Tibial artery (tissue), 4 donors: Measurements from ENCODE around the gene TSPAN18.
A peak's percentile ranks its signal among the peaks of the same experiment; 100 is the strongest.

Experiments used
- DNase-seq, 2 donors: peaks; one replicate each; pipeline ENCODE4 v3.0.0-alpha.2; 2019
- H3K27ac ChIP-seq, 2 donors: fragments of 200-600 bp; sonication (generic) in 1 of 2; 1 replicate in 1 of 2; 2 replicates in 1 of 2; pipeline ENCODE4 v1.5.1; 2018 to 2019; ENCODE audit warnings: mild to moderate bottlenecking in 1 of 2
- H3K27me3 ChIP-seq, 2 donors: fragments of 200-600 bp; sonication (generic) in 1 of 2; one replicate each; pipeline versions ENCODE4 v1.5.1 to v1.6.0; 2016 to 2019
- H3K36me3 ChIP-seq, 3 donors: fragments of 200-600 bp; sonication (generic) in 2 of 3; one replicate each; pipeline ENCODE4 v1.5.1; 2016 to 2019; ENCODE audit warnings: mild to moderate bottlenecking in 2 of 3
- H3K4me1 ChIP-seq, 4 donors: fragments of 200-600 bp; sonication (generic) in 2 of 4; 1 replicate in 3 of 4; 2 replicates in 1 of 4; pipeline ENCODE4 v1.5.1; 2016 to 2019
- H3K4me3 ChIP-seq, 2 donors: fragments of 200-600 bp; sonication (generic) in 1 of 2; 1 replicate in 1 of 2; 2 replicates in 1 of 2; pipeline ENCODE4 v1.5.1; 2018 to 2019; ENCODE audit warnings: mild to moderate bottlenecking in 2 of 2
- H3K9me3 ChIP-seq, 3 donors: fragments of 200-600 bp; sonication (generic) in 1 of 3; one replicate each; pipeline ENCODE4 v1.5.1; 2016 to 2019
- intact Hi-C: fragments of 100-400 bp; cut with DNase I; formaldehyde crosslinking; loops from one replicate; pipeline ENCODE4 v1.15.0; 2023; ENCODE audit warnings: low total_unique reads
- TF ChIP-seq, protein P1 (sequence below), 2 experiments: fragments of 200-600 bp in 1 of 2; fragments of 450-650 bp in 1 of 2; IDR thresholded peaks; one replicate each; pipeline ENCODE4 v1.5.1; 2017 to 2019; ENCODE audit warnings: antibody characterized with exemption in 2 of 2, mild to moderate bottlenecking in 1 of 2, moderate library complexity in 1 of 2

TSPAN18 gene

DNA sequence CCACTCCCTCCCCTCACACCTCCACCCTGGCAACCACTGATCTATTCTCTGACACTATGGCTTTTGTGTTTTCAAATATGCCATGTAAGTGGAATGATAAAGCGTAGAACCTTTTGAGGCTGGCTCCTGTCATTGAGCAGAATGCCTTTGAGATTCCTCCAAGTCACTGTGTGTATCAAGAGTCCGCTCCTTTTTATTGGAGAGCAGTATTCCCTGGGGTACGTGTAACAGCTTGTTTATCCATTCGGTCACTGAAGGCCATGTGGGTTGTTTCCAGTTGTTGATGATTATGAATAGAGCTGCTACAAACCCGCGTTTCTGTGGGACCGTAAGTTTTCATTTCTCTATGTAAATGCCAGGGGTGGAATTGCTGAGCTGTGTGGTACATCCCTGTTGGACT is 213.6 kb downstream of the TSPAN18 start:
- intact Hi-C loops: loop anchor here (10.0 kb wide), 1 partner anchor 394 kb away; no protein-coding TSS in a partner anchor
- H3K27ac ChIP-seq: no peak overlapping the region
- H3K4me1 ChIP-seq: peaks cover 0 to 32% (median 11%) of the 10 kb centered on the region in 4 donors

GRCh38 chr11:44940835-44941234 is 214.1 kb downstream of the TSPAN18 start:
- no peak for DNase-seq
- Histone ChIP-seq H3K27ac (no peak overlapping the region), H3K4me3 (no peak overlapping the region), H3K36me3 (peaks cover 0 to 25% (median 14%) of the 10 kb centered on the region in 3 donors), H3K27me3 (no peaks in the 10 kb centered on the region), H3K9me3 (no peaks in the 10 kb centered on the region), H3K4me1 (peaks cover 0 to 36% (median 11%) of the 10 kb centered on the region in 4 donors)
- intact Hi-C loops: loop anchor here (10.0 kb wide), 1 partner anchor 394 kb away; no protein-coding TSS in a partner anchor
- TF ChIP-seq, protein P1, sequence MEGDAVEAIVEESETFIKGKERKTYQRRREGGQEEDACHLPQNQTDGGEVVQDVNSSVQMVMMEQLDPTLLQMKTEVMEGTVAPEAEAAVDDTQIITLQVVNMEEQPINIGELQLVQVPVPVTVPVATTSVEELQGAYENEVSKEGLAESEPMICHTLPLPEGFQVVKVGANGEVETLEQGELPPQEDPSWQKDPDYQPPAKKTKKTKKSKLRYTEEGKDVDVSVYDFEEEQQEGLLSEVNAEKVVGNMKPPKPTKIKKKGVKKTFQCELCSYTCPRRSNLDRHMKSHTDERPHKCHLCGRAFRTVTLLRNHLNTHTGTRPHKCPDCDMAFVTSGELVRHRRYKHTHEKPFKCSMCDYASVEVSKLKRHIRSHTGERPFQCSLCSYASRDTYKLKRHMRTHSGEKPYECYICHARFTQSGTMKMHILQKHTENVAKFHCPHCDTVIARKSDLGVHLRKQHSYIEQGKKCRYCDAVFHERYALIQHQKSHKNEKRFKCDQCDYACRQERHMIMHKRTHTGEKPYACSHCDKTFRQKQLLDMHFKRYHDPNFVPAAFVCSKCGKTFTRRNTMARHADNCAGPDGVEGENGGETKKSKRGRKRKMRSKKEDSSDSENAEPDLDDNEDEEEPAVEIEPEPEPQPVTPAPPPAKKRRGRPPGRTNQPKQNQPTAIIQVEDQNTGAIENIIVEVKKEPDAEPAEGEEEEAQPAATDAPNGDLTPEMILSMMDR (IDR thresholded peaks at IDR 0.05): no peak

More for the DNA sequence above, 213.6 kb downstream of the TSPAN18 start:
- peaks cover 0 to 22% (median 18%) of the 10 kb centered on the region in 3 donors for H3K36me3 ChIP-seq
- no peak overlapping the region for H3K4me3 ChIP-seq
- TF ChIP-seq, protein P1 (IDR thresholded peaks at IDR 0.05): no peak
- no peak for DNase-seq
- H3K9me3 ChIP-seq: no peaks in the 10 kb centered on the region
- H3K27me3 ChIP-seq: no peaks in the 10 kb centered on the region

GRCh38 chr11:44941259-44942021 is 214.7 kb downstream of the TSPAN18 start:
- DNase-seq: no peak
- Histone ChIP-seq H3K4me1 (peaks cover 0 to 34% (median 13%) of the 10 kb centered on the region in 4 donors), H3K4me3 (no peak overlapping the region), H3K9me3 (no peaks in the 10 kb centered on the region), H3K27ac (no peak overlapping the region), H3K27me3 (no peaks in the 10 kb centered on the region), H3K36me3 (peaks cover 0 to 27% (median 10%) of the 10 kb centered on the region in 3 donors)
- TF ChIP-seq, protein P1 (IDR thresholded peaks at IDR 0.05): no peak
- intact Hi-C loops: loop anchor here (10.0 kb wide), 1 partner anchor 393 kb away; no protein-coding TSS in a partner anchor

DNA sequence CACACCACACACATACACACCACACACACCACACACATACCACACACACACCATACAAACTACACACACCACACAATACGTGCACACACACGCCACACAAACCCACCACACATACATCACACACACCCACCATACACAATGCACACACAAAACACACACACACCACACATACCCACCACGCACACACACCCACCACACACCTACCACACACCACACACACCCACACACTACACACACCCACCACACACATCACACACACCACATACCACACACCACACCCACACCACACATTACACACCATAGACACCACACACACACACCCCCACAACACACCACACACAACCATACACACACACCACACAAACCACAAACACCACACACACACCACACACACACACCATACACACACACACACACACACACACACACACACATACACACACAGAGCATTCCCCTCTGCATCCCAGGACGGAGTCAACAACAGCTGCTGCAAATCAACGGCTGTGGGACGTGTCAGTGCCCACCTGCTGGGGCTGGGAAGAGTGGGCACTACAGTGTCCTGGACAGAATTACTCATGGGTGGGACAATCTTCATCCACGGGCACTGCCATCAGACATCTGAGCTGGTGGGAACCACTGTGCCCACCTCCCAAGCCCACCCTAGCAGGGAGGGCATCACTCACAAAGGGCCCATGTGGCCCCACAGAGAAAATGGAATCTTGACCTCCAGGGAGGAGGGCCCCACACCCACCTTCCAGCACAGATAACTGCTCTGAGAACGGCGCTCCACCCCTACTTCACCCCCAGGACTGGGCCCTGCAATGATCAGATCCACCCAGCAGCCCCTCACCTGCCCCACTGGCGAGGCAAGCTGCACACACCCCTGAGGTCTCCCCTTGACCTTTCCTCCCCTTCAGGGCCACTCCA is 215.5 kb downstream of the TSPAN18 start:
- H3K36me3 ChIP-seq: peaks cover 0 to 19% (median 7%) of the 10 kb centered on the region in 3 donors
- H3K27ac ChIP-seq: no peak overlapping the region
- H3K4me1 ChIP-seq: peaks cover 0 to 31% (median 16%) of the 10 kb centered on the region in 4 donors
- no peaks in the 10 kb centered on the region for H3K27me3 ChIP-seq
- TF ChIP-seq, protein P1 (IDR thresholded peaks at IDR 0.05): no peak
- no peak overlapping the region for H3K4me3 ChIP-seq
- DNase-seq: no peak
- intact Hi-C loops: loop anchor here (10.0 kb wide), 1 partner anchor 393 kb away; no protein-coding TSS in a partner anchor
- H3K9me3 ChIP-seq: no peaks in the 10 kb centered on the region

DNA sequence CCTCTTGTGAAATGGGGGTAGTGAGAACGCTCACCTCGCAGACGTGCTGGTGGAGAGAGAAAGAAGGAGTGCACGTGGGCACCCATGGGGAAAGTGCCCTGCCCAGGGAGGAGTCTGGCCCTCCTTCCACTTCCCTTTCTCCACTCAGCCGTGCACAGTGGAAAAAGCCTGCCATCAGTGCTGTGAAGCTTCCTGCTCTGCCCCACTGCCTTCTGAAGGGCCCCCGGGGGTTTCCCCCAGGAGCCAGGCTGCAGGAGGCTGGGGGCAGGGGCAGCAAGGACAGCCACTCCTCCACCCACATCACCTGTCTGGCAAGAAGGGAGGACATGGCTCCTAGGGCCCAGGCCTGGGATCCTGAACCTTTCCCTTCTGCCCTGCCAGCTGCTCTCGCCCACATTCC is 216.4 kb downstream of the TSPAN18 start:
- Histone ChIP-seq H3K4me1 (peaks cover 0 to 39% (median 16%) of the 10 kb centered on the region in 4 donors), H3K36me3 (peaks cover 0 to 11% (median 0%) of the 10 kb centered on the region in 3 donors), H3K27ac (no peak overlapping the region)

More for the DNA sequence above, 216.4 kb downstream of the TSPAN18 start:
- no peaks in the 10 kb centered on the region for H3K27me3 ChIP-seq
- peak in 1 of 2 donors; percentile 35 for DNase-seq
- TF ChIP-seq, protein P1 (IDR thresholded peaks at IDR 0.05): no peak
- H3K4me3 ChIP-seq: no peak overlapping the region
- no peaks in the 10 kb centered on the region for H3K9me3 ChIP-seq
- intact Hi-C loops: loop anchor here (10.0 kb wide), 1 partner anchor 392 kb away; no protein-coding TSS in a partner anchor
